IPS-18c (cell line): ENCODE results near the gene SGTA.

Source experiments
- H3K4me3 ChIP-seq: 2 replicates; pipeline ENCODE4 v1.7.0; 2013; ENCODE audit warnings: low read depth, mild to moderate bottlenecking, low read length, moderate library complexity; ENCODE audit not compliant: insufficient read depth
- H3K9me3 ChIP-seq: one replicate; pipeline ENCODE4 v1.6.1; 2013; ENCODE audit warnings: mild to moderate bottlenecking, low read length, moderate library complexity; ENCODE audit not compliant: control insufficient read depth, insufficient read depth

Gene SGTA

DNA sequence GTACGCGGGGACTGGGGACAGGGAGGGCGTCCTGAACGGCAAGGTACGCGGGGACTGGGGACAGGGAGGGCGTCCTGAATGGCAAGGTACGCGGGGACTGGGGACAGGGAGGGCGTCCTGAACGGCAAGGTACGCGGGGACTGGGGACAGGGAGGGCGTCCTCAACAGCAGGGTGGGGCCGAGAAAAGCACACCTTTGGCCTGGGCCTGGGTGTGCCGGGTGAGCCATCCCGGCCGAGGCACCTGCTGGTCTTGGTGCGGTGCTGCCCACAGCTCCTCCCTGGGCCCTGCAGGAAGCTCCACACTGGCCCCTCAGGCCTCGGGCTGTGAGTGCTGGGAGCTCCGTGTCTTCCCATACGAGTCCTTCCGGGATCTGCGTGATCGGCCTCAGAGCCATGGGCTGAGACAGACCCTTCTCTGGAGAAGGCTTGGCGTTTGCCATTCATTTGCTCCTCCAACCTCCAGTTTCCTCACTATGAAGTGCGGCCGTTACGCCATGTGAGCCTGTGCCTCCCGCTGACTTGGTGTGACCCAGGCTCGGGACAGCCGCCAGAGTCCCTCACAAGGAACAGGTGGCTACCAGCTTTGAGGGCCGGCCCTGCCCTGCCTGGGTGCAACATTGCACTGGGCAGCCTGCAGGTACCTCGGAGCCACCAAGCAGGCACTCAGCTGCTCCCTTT lies 28.8 kb upstream of the SGTA start:
- no peaks in the 10 kb centered on the region for H3K9me3 ChIP-seq
- no peak overlapping the region for H3K4me3 ChIP-seq

- Histone ChIP-seq H3K9me3 (no peaks in the 10 kb centered on the region), H3K4me3 (no peak overlapping the region)
Measured at GRCh38 chr19:2811221-2811722, 28.2 kb upstream of the SGTA start.

DNA sequence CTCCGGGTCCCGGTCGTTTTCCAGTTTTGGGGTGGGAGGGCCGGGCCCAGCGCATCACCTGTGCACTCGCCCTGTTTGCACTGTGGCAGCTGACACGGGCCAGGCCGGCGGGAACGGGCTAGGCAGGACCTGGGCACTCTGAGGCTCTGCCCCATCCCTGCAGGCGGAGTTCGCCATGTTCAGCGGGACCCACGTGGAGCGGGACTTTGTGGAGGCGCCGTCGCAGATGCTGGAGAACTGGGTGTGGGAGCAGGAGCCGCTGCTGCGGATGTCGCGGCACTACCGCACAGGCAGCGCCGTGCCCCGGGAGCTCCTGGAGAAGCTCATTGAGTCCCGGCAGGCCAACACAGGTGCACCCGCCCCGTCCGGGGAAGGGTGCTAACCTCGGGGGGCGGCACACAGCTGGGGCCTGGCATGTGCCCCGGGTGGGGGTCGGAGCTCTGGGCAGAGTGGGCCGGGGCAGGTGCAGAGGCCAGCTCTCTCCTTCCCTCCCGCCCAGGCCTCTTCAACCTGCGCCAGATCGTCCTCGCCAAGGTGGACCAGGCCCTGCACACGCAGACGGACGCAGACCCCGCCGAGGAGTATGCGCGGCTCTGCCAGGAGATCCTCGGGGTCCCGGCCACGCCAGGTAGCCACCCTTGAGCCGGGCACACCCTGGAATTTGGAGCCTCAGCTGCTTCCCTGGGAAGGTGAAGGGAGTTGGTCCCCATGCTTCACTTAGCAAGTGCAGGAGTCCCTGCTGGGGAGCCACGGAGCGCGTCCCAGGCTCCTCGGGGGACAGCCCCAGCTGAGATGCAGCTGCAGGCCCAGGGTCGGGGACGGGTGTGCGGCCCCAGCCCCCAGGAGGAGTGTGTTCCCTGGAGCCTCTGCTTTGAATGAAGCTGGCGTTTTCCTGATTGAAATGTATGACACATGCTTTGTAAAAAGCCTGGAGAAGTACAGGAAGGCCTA lies 27.3 kb upstream of the SGTA start:
- Histone ChIP-seq H3K9me3 (no peaks in the 10 kb centered on the region), H3K4me3 (no peak overlapping the region)

DNA sequence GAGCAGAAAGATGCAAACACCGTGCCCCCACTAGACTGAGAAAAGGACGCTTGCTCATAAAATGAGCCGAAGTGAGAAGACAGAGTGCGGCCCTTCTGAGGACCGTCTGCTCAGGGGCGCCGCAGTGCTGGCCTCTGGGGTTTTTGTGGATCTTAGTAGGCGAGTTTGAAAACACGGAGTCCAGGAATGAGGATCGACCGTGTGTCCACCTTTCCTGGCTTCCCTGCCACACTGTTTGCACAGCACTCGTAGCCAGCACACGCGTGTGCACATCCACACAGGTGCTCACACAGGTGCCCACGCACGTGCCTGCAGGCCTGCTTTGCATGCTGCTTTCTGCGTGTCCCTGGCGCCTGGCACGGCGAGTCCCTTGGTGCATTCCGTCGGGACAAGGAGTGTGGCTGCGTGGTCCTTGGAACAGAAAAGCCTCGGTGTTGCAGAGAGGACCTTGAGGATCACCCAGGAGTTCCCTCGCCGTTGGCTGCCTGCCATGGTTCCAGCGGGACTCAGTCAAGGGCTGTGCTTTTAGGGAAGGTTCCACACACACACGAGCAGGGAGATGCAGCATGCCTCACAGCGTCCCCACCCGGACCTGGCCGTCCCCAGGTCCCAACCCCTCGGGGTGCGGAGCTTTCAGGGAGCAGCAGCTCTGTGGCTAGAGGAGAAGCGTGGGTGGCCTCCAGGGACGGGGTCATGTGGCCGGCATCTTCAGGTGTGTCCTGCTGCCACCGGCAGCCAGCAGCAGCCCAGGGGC lies 26.5 kb upstream of the SGTA start:
- H3K9me3 ChIP-seq = no peaks in the 10 kb centered on the region
- H3K4me3 ChIP-seq = no peak overlapping the region

GRCh38 chr19:2808129-2808941 lies 25.3 kb upstream of the SGTA start:
- Histone ChIP-seq H3K4me3 (no peak overlapping the region), H3K9me3 (no peaks in the 10 kb centered on the region)

DNA sequence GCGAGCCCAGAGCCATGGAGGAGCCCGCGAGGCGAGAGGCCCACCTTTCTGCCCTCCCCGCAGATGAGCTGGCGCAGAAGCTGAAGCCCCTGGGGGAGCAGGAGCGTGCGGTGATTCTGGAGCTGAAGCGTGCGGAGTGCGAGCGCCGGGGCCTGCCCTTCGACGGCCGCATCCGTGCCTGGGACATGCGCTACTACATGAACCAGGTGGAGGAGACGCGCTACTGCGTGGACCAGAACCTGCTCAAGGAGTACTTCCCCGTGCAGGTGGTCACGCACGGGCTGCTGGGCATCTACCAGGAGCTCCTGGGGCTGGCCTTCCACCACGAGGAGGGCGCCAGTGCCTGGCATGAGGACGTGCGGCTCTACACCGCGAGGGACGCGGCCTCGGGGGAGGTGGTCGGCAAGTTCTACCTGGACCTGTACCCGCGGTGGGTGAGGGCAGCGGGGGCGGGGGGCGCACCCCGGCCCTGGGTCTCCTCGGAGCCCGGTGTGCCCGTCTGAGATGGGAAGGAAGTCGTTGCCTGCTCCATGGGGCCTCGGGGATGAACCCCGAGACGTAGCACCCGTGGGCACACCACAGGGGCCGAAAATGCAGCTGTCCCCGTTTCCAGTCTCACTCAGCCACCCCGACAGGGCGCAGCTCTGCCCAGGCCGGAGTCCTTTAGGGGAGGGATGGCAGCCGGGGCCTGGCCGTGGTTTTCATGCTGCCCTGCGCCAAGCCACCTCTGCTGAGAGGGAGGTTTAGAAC lies 24.5 kb upstream of the SGTA start:
- Histone ChIP-seq H3K9me3 (no peaks in the 10 kb centered on the region), H3K4me3 (no peak overlapping the region)

DNA sequence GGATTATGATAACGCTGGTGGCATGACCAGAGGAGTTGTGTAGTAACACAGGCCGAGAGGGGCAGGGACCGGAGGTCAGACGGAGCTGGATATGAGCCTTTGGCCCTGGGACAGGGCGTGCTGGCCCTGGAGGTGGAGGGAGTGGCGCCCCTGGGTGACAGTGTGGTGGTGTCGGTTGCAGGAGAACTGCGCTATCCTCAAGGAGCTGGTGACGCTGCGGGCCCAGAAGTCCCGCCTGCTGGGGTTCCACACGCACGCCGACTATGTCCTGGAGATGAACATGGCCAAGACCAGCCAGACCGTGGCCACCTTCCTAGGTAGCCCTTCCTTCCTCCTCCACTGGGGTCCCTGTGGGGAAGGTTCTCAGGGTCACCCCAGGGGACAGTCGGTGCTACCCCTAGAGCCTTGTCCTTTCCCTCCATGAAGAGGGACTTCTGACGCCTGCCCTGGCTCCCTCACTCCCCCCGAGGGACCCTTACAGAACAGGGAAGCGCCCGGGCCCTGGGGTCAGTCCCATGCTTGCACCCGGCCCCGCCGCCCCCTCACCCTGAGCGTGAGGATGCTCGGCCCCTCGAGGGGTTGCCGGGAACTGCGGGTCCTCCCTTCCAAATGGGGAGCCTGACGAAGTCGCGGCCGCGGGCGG lies 23.8 kb upstream of the SGTA start:
- no peak overlapping the region for H3K4me3 ChIP-seq
- no peaks in the 10 kb centered on the region for H3K9me3 ChIP-seq

DNA sequence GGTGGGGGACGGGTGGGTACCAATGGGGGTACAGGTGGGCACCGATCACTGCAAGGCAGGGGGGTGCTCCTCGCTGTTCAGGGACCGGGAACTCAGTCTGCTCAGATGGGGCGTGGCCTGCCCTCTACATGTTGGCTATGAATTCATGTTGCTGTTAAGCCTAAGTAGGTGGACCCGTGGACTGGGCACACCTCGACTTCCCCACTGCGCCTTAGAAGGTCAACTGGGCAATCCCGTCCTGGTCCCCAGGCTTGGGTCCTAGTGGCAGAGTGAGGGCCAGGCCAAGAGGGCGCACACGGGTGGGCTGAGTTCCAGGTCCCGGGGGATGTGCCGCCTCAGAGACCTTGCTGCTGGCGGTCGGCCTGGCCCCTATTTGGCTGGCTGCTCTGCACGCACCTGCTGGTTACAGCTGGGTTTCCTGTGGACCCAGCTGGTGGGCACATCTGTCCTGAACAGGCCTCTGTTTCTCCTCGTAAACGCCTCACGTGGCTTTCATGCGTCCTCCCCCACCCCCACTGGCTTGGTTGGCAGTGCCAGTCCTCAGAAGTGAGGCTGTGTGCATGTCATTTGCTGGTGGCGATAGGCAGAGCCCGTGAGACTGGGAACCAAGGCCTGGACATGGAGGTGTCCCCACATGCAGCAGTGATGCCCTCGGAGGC lies 23.0 kb upstream of the SGTA start:
- Histone ChIP-seq H3K9me3 (no peaks in the 10 kb centered on the region), H3K4me3 (no peak overlapping the region)

- Histone ChIP-seq H3K9me3 (no peaks in the 10 kb centered on the region), H3K4me3 (no peak overlapping the region)
Measured at GRCh38 chr19:2805261-2805900, 22.3 kb upstream of the SGTA start.

DNA sequence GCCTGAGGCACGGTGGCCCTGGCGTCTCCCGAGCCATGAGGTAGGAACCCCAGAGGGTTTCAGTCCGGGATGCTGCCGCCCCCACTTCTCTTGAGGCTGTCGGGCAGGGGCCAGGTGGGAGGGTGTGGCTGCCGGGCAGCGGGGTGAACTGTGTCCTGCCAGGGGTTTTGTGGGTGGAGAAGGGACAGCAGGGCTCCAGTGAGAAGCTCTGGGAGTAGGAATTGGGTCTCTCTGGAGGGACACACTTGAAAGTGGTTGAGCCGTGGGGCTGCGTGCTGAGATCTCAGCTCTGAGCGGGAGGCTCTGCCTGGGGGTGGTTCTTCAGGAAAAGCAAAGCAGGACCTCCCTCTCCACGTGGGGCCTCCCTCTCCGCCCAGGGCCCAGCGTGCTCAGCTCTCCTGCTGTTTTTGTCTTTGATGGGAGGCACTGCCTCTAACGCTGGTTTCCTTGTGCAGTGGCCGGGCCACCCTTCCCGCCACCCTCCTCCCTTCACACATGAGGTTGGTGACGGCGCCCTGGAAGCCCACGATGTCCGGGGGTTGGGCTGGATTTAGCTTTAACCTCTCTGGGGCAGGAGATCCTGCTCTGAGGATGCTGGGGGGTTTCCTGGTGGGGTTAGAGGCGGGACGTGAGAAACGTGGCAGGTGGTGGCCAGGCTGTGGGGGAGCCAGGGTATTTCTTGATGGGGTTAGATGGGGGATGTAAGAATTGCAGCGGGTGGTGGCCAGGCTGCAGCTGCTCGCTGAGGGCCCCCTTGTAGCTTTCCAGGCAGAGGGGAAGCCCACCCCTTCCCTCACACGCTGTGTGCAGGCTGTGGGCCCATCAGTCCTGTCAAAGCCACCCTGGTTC lies 21.3 kb upstream of the SGTA start:
- H3K4me3 ChIP-seq = no peak overlapping the region
- H3K9me3 ChIP-seq = no peaks in the 10 kb centered on the region

DNA sequence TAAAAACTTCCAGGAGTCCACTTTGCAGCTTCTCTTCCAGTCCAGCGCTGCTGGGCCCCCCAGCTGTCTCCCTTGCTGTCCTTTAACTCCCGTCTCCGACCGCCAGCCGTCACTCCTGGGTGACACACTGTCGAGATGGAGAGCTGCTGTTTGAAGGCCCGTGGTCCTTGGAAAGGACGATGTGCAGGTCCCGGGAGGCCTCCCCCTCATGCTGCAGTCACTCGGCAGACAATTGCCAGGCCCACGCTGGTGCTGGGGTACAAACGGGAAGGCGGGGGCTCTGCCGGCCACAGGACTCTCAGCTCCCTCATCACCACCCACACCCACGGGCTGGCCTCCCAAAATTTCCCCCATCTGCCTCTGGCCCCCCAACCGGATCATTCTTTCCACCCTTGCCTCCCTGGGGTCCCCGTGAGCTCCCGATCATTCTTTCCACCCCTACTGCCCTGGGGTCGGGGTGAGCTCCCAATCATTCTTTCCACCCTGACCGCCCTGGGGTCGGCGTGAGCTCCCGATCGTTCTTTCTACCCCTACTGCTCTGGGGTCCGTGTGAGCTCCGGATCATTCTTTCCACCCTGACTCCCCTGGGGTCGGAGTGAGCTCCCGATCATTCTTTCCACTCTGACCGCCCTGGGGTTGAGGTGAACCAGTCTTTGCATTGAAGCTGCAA lies 20.5 kb upstream of the SGTA start:
- Histone ChIP-seq H3K9me3 (no peaks in the 10 kb centered on the region), H3K4me3 (no peak overlapping the region)

DNA sequence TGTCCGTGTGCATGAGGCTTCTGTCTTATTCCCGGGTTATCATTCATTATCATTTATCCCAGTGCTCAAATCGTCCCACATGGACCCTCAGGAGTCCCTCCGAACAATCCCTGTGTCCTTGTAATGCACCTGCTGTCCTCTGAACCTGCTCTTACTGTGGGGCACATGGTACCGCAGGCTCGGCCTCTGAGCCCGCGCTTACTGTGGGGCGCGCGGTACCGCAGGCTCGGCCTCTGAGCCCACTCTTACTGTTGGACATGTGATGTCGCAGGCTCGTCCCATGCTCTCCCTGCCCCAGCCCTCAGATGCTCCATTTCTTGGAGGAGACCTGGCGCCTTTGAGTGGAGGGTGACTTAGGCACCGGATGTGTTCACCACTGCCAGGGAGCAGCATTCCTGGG lies 19.8 kb upstream of the SGTA start:
- Histone ChIP-seq H3K9me3 (no peaks in the 10 kb centered on the region), H3K4me3 (no peak overlapping the region)

- no peaks in the 10 kb centered on the region for H3K9me3 ChIP-seq
- H3K4me3 ChIP-seq = no peak overlapping the region
Measured at GRCh38 chr19:2800506-2800905, 17.4 kb upstream of the SGTA start.
